GM12878 (cell line): ENCODE data around the gene ZCCHC24. TPM values are rescaled to one million over a fixed set of nuclear protein-coding genes. Genes with fewer than 3 reads are reported as not detected.

Source experiments
- ATAC-seq: fragments of 200-7000 bp; cut with Tn5 transposase; 3 replicates; pipeline ENCODE4 v1.9.1; 2020; ENCODE audit warnings: mild to moderate bottlenecking, moderate library complexity
- BruUV-seq: library from RNA; stranded (reverse); fragments of 400-500 nt; replicated peaks from 2 replicates; lab custom pipeline; 2021; lab: Mats Ljungman, UMichigan
- CTCF ChIA-PET: fragments of 300-600 bp; sonication (Branson Sonifier 250); formaldehyde crosslinking; extraction: SDS; loops from one replicate; lab custom pipeline; 2021; ENCODE audit warnings: inconsistent platforms; lab: Yijun Ruan, JAX
- POLR2A ChIA-PET: fragments of 350-600 bp; formaldehyde crosslinking; extraction: SDS; loops from one replicate; lab custom pipeline; 2021; ENCODE audit warnings: inconsistent platforms; lab: Charles Lee
- RAD21 ChIA-PET: fragments of 300-600 bp; sonication (Branson Sonifier 250); formaldehyde crosslinking; loops from one replicate; lab custom pipeline; 2023; ENCODE audit warnings: antibody characterized with exemption; ENCODE audit not compliant: unreplicated experiment; lab: Charles Lee
- SMC1A ChIA-PET: fragments of 300-600 bp; sonication (Branson Sonifier 250); formaldehyde crosslinking; loops from one replicate; lab custom pipeline; 2023; ENCODE audit not compliant: unreplicated experiment, uncharacterized antibody; lab: Charles Lee
- DNase-seq: peaks from one replicate; pipeline ENCODE4 v3.0.0-alpha.2; 2011; ENCODE audit warnings: low read depth, low spot score
- FAIRE-seq: peaks from 3 replicates; lab custom pipeline; 2011; peaks lifted over from hg19 to GRCh38; lab: Jason Lieb, UNC
- H2AFZ ChIP-seq: 2 replicates; pipeline ENCODE4 v1.6.0; 2011; ENCODE audit warnings: low read depth, low read length, control low read depth; ENCODE audit not compliant: control insufficient read depth
- H3K27ac ChIP-seq: 2 replicates; pipeline ENCODE4 v1.5.1; 2011; ENCODE audit warnings: control low read depth; ENCODE audit not compliant: control insufficient read depth, insufficient read depth
- H3K27me3 ChIP-seq, 2 experiments: replicated peaks in 1 of 2; 2 replicates each; pipeline versions ENCODE4 v1.6.0 to v1.6.1; 2011; ENCODE audit warnings: low read length in 1 of 2; ENCODE audit not compliant: control insufficient read depth in 2 of 2, insufficient read depth in 2 of 2
- H3K36me3 ChIP-seq, 2 experiments: 2 replicates each; pipeline ENCODE4 v1.5.1; 2011; ENCODE audit warnings: low read length in 1 of 2; ENCODE audit not compliant: control insufficient read depth in 2 of 2, insufficient read depth in 2 of 2
- H3K4me1 ChIP-seq: 2 replicates; pipeline ENCODE4 v1.6.1; 2011; ENCODE audit warnings: mild to moderate bottlenecking, low read length, moderate library complexity, mixed read lengths; ENCODE audit not compliant: control insufficient read depth, insufficient read depth
- H3K4me2 ChIP-seq: 2 replicates; pipeline ENCODE4 v1.6.0; 2011; ENCODE audit warnings: control low read depth; ENCODE audit not compliant: control insufficient read depth, insufficient read depth
- H3K4me3 ChIP-seq: fragments of 200-600 bp; sonication (generic); 2 replicates; pipeline ENCODE4 v1.5.1; 2016
- H3K79me2 ChIP-seq: 2 replicates; pipeline ENCODE4 v1.6.0; 2011; ENCODE audit warnings: low read length; ENCODE audit not compliant: control insufficient read depth, insufficient read depth
- H3K9ac ChIP-seq: 2 replicates; pipeline ENCODE4 v1.8.0; 2011; ENCODE audit warnings: low read length, control low read depth, mixed read lengths; ENCODE audit not compliant: control insufficient read depth, insufficient read depth
- H3K9me3 ChIP-seq: replicated peaks from 3 replicates; pipeline ENCODE4 v1.5.1; 2011; ENCODE audit warnings: mild to moderate bottlenecking, low read length; ENCODE audit not compliant: control insufficient read depth, insufficient read depth
- H4K20me1 ChIP-seq: 2 replicates; pipeline ENCODE4 v1.6.0; 2011; ENCODE audit not compliant: control insufficient read depth, insufficient read depth
- ATF3 ChIP-seq: IDR thresholded peaks from 2 replicates; pipeline ENCODE4 v1.6.1; 2011; ENCODE audit warnings: low read depth, mild to moderate bottlenecking, low read length, moderate library complexity, borderline replicate concordance; ENCODE audit errors: extremely low read depth
- ATF7 ChIP-seq: fragments of 450-650 bp; IDR thresholded peaks from 2 replicates; pipeline ENCODE4 v1.6.1; 2016; ENCODE audit warnings: low read depth, mild to moderate bottlenecking
- CHD2 ChIP-seq: IDR thresholded peaks from 2 replicates; pipeline ENCODE4 v1.6.1; 2011; ENCODE audit warnings: low read depth, low read length, improper control_type of control experiment, borderline replicate concordance
- CREB1 ChIP-seq: IDR thresholded peaks from 2 replicates; pipeline ENCODE4 v1.6.1; 2012; ENCODE audit warnings: low read depth, mild to moderate bottlenecking, inconsistent platforms
- CREM ChIP-seq: IDR thresholded peaks from 2 replicates; pipeline ENCODE4 v1.6.1; 2014; ENCODE audit warnings: antibody characterized with exemption, low read depth
- MEF2A ChIP-seq: IDR thresholded peaks from 2 replicates; pipeline ENCODE4 v1.6.1; 2011; ENCODE audit warnings: low read depth, mild to moderate bottlenecking, low read length, moderate library complexity; ENCODE audit not compliant: insufficient read depth
- MEF2B ChIP-seq: fragments of 450-650 bp; IDR thresholded peaks from 2 replicates; pipeline ENCODE4 v1.6.1; 2018; ENCODE audit warnings: mild to moderate bottlenecking, moderate library complexity; ENCODE audit not compliant: partially characterized antibody, poor library complexity, severe bottlenecking
- MTA2 ChIP-seq: fragments of 450-650 bp; IDR thresholded peaks from 2 replicates; pipeline ENCODE4 v1.6.1; 2016; ENCODE audit warnings: low read depth, mild to moderate bottlenecking, moderate library complexity
- NFYA ChIP-seq: IDR thresholded peaks from 2 replicates; pipeline ENCODE4 v1.6.1; 2011; ENCODE audit warnings: low read depth, mild to moderate bottlenecking, low read length, improper control_type of control experiment, borderline replicate concordance
- PAX8 ChIP-seq: fragments of 450-650 bp; IDR thresholded peaks from 2 replicates; pipeline ENCODE4 v1.6.1; 2017; ENCODE audit warnings: mild to moderate bottlenecking, moderate library complexity
- RELB ChIP-seq: fragments of 450-650 bp; IDR thresholded peaks from 2 replicates; pipeline ENCODE4 v1.6.1; 2017; ENCODE audit warnings: low read depth, mild to moderate bottlenecking, moderate library complexity
- YY1 ChIP-seq: IDR thresholded peaks from 2 replicates; pipeline ENCODE4 v1.6.1; 2011; ENCODE audit warnings: low read depth, mild to moderate bottlenecking, low read length
- ZNF687 ChIP-seq: fragments of 450-650 bp; IDR thresholded peaks from 2 replicates; pipeline ENCODE4 v1.6.1; 2017; ENCODE audit warnings: mild to moderate bottlenecking, moderate library complexity
- WGBS: methylation state at CpG from one replicate; pipeline ENCODE4 v1.1.6; 2016; ENCODE audit warnings: low lambda C conversion rate; ENCODE audit not compliant: insufficient replicate concordance, insufficient coverage; ENCODE audit errors: missing lambda C conversion rate; 5-methylcytosine and 5-hydroxymethylcytosine counted together
- in situ Hi-C: fragments of 300-500 bp; cut with MboI; formaldehyde crosslinking; loops from 9 replicates; pipeline ENCODE4 v1.14.3; 2018; ENCODE audit warnings: mixed read lengths
- intact Hi-C: fragments of 100-400 bp; cut with micrococcal nuclease; formaldehyde crosslinking; loops from one replicate; pipeline ENCODE4 v1.14.2; 2022; ENCODE audit not compliant: unreplicated experiment
- polyA plus RNA-seq, 11 experiments: library from polyadenylated mRNA; depleted of rRNA in 4 of 11; unstranded in 6 of 11; stranded (reverse) in 5 of 11; fragments of >200 nt; fragmentation: Nextera tagmentation in 4 of 11; fragmentation: Illumina TruSeq in 1 of 11; extraction: Ambion mirVana in 4 of 11; extraction: Trizol in 1 of 11; gene quantifications; 1 replicate in 1 of 11; 2 replicates in 10 of 11; pipeline versions ENCODE4 v1.2.1 to v1.2.3, GENCODE V29; 2011 to 2016; ENCODE audit warnings: inconsistent platforms in 2 of 11, missing spikeins in 2 of 11, low read depth in 1 of 11
- total RNA-seq, 4 experiments: library from RNA; depleted of rRNA in 3 of 4; stranded (reverse); fragments of >200 nt in 3 of 4; fragmentation: Illumina TruSeq in 1 of 4; extraction: Trizol in 1 of 4; gene quantifications; 2 replicates each; pipeline versions ENCODE4 v1.2.1 to v1.2.3, GENCODE V29; 2013 to 2021

The ZCCHC24 gene
- total and polyA plus RNA-seq, 10 of the 15 experiments (the other 5 are each of a cell fraction or from before 2014, with no cell fraction given), result 0.02 to 0.62 (median 0.04) TPM; not detected in 4

- no peak overlapping the region for H3K4me3 ChIP-seq
- no peak overlapping the region for H3K9ac ChIP-seq
- DNase-seq (no peak), ATAC-seq (no peak), FAIRE-seq (no peak)
- SMC1A ChIA-PET, result interaction anchor here (1.3 kb wide), 1 partner anchor 81 kb away, joined by 4 read pairs; no protein-coding TSS in a partner anchor
- H3K4me2 ChIP-seq, result no peak overlapping the region
- 40% methylated on average over 5 of the region's 5 CpGs for WGBS
- no peaks in the 10 kb centered on the region for H3K36me3 ChIP-seq
- POLR2A ChIA-PET, result no interaction called here
- no peaks in the 10 kb centered on the region for H4K20me1 ChIP-seq
- H3K9me3 ChIP-seq, result no peaks in the 10 kb centered on the region
- no peak overlapping the region for H2AFZ ChIP-seq
- intact Hi-C loops (no loop called here), in situ Hi-C loops (no loop called here)
- no peak overlapping the region for H3K27ac ChIP-seq
- CTCF ChIA-PET, result interaction anchor here (0.9 to 2.6 kb wide), 4 partner anchors 9 to 77 kb away, joined by 3 to 7 read pairs (median 4); no protein-coding TSS in a partner anchor
- RAD21 ChIA-PET, result interaction anchor here (1.1 kb wide), 1 partner anchor 22 kb away, joined by 3 read pairs; no protein-coding TSS in a partner anchor
- BruUV-seq, result no TSS peak
- no peaks in the 10 kb centered on the region for H3K4me1 ChIP-seq
- no peak for TF ChIP-seq NFYA
- TF ChIP-seq CREM, result no peak
- no peak for TF ChIP-seq MEF2B
- no peak for TF ChIP-seq YY1
- TF ChIP-seq MEF2A, result no peak
- TF ChIP-seq ZNF687, result no peak
- no peak for TF ChIP-seq RELB
- TF ChIP-seq MTA2, result no peak
- no peak for TF ChIP-seq ATF3
- no peak for TF ChIP-seq ATF7
- TF ChIP-seq CREB1, result no peak
- TF ChIP-seq PAX8, result no peak
- no peak for TF ChIP-seq CHD2
- no peaks in the 10 kb centered on the region; a peak in 2 of 4 replicates for H3K27me3 ChIP-seq
- H3K79me2 ChIP-seq, result no peaks in the 10 kb centered on the region
Observed at GRCh38 chr10:79396520-79396919, 48.9 kb downstream of the ZCCHC24 start.
